ENCODE data around the gene KMT5B. TPM values are rescaled to one million over a fixed set of nuclear protein-coding genes. Genes with fewer than 3 reads are reported as not detected.

The KMT5B gene
- total RNA-seq, 1 experiment from 2014 or later: 4.7 TPM

DNA sequence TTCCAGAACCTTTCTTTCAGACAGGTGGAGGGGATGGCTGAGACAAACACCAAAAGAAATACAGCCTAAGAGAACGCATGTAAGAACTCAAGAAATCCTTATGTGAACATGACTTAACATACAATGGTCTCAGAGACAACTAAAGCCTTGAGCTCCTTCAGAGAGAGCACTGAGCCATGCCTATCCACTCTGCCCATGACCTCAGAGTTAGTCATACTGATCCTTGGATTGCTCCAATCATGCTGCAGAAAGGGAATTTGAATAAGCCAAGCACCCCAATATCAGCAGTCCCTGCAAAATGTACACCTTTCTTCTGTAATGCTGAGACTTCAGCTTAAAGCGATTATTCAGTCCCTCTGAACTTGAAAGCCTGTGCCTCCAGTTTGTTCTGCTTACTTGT is 48.7 kb downstream of the KMT5B start:
- DNase-seq: no peak
- Histone ChIP-seq H3K9me3 (no peaks in the 10 kb centered on the region), H3K36me3 (peaks cover 26% of the 10 kb centered on the region), H3K4me3 (no peak overlapping the region), H3K27me3 (no peaks in the 10 kb centered on the region)

GRCh38 chr11:68163691-68164090 is 49.4 kb downstream of the KMT5B start:
- Histone ChIP-seq H3K4me3 (no peak overlapping the region), H3K27me3 (no peaks in the 10 kb centered on the region)

GRCh38 chr11:68160100-68160695 is 52.9 kb downstream of the KMT5B start:
- Histone ChIP-seq H3K27me3 (no peaks in the 10 kb centered on the region), H3K36me3 (peaks cover 13% of the 10 kb centered on the region), H3K9me3 (no peaks in the 10 kb centered on the region), H3K4me3 (no peak overlapping the region)
- no peak for DNase-seq

More at GRCh38 chr11:68163691-68164090, 49.4 kb downstream of the KMT5B start:
- DNase-seq: no peak
- no peaks in the 10 kb centered on the region for H3K9me3 ChIP-seq
- peaks cover 22% of the 10 kb centered on the region for H3K36me3 ChIP-seq

GRCh38 chr11:68159665-68160064 is 53.4 kb downstream of the KMT5B start:
- Histone ChIP-seq H3K4me3 (no peak overlapping the region), H3K36me3 (peaks cover 12% of the 10 kb centered on the region), H3K27me3 (no peaks in the 10 kb centered on the region), H3K9me3 (no peaks in the 10 kb centered on the region)
- DNase-seq: no peak

DNA sequence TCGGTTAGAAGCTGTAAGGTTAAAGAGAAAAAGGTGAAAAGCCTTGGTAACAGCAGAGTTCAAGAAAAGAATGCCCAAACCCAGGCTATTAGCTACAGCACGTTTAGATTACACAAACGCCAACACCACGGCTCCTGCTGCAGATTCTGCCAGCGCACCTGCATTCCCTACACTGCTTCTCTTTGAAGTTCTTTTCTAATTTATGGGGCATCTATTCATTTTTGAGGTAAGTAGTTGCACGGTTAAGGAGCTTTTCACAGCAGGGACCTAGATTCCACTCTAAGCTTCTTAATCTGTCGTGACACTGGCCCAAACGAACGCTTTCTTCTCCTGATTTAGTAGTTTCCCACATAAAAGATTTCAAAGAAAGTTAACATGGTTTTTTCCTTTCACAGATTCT is 53.9 kb downstream of the KMT5B start:
- DNase-seq: no peak
- Histone ChIP-seq H3K4me3 (no peak overlapping the region), H3K27me3 (no peaks in the 10 kb centered on the region), H3K36me3 (peaks cover 9% of the 10 kb centered on the region), H3K9me3 (no peaks in the 10 kb centered on the region)

DNA sequence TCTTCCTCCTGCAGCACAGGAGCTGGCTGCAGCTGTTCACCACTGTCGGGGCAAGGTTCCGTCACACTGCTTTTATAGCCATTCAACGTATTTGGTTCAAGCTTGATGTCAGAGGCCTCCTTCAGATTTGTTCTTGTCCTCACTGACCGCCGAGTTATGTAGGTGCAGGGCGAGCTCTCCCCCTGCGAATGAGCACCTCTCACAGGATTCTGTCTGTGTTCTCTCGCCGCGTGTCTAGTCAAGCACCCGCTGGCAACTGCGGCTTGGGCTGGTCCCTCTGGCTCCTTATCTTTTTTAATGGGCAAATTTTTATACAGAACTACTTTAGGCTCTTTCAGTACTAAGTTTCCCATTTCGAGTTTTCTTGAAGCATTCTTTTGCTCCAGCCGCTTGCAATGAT is 54.5 kb downstream of the KMT5B start:
- no peaks in the 10 kb centered on the region for H3K27me3 ChIP-seq
- no peak for DNase-seq
- no peaks in the 10 kb centered on the region for H3K9me3 ChIP-seq
- H3K4me3 ChIP-seq: no peak overlapping the region
- peaks cover 6% of the 10 kb centered on the region for H3K36me3 ChIP-seq

DNA sequence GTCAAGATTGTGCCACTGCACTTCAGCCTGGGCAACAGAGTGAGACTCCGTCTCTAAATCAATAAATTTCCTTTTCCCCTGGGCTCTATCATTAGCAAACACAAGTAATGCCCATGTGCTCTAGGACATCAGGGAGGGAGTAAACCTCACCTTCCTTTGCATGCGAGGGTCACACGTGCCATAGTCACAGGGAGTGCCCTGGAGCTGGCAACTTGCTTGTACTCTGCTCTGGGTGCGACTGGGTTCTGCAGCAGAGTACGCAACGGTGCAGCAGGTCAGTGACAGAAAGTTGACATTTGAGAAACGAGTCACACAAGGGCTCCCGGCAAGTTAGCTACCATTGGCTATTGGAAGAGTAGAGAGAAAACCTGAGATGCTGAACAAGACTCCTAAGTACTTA is 59.4 kb downstream of the KMT5B start:
- peaks cover 3% of the 10 kb centered on the region for H3K36me3 ChIP-seq
- no peak overlapping the region for H3K4me3 ChIP-seq
- no peaks in the 10 kb centered on the region for H3K27me3 ChIP-seq
- no peaks in the 10 kb centered on the region for H3K9me3 ChIP-seq
- no peak for DNase-seq

DNA sequence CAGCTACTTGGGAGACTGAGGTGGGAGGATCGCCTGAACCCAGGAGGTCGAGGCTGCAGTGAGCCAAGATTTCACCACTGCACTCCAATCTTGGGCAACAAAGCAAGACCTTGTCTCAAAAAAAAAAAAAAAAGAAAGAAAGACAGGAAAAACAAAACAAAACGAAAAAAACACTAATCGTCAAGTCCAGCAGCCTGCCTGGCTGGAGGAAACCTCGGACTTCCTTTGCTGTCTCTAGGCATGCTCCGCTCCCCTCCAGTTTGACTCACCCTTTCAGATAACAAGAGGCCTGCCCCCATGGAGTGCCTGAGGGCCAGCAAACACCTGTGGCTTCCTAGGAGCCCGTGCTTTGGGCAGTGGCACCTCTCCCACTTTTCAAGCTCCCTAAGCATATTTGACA is 63.1 kb downstream of the KMT5B start:
- no peaks in the 10 kb centered on the region for H3K9me3 ChIP-seq
- H3K4me3 ChIP-seq: no peak overlapping the region
- H3K36me3 ChIP-seq: no peaks in the 10 kb centered on the region; the same call in 1 of the 2 replicates
- no peaks in the 10 kb centered on the region for H3K27me3 ChIP-seq
- peak; percentile 29 for DNase-seq

GRCh38 chr11:68149417-68149816 is 63.7 kb downstream of the KMT5B start:
- Histone ChIP-seq H3K27me3 (no peaks in the 10 kb centered on the region), H3K4me3 (no peak overlapping the region), H3K36me3 (no peaks in the 10 kb centered on the region), H3K9me3 (no peaks in the 10 kb centered on the region)
- DNase-seq: no peak

DNA sequence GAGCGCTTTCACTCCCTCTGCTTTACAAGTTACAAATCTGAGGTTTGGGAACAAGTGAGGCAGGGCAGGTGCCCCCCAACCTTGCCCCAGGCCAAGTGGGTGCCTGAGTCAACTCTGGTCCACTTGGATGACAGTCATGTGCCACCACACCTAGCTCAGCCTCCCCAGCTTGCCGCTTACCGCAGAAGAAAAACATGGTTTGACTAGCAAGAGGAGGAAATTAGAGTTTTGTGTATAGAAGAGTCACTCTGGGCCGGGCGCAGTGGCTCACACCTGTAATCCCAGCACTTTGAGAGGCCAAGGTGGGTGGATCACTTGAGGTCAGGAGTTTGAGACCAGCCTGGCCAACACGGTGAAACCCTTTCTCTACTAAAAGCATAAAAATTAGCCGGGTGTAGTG is 64.2 kb downstream of the KMT5B start:
- Histone ChIP-seq H3K36me3 (no peaks in the 10 kb centered on the region), H3K27me3 (no peaks in the 10 kb centered on the region)
- DNase-seq: no peak

GRCh38 chr11:68148071-68148805 is 64.9 kb downstream of the KMT5B start:
- H3K36me3 ChIP-seq: no peaks in the 10 kb centered on the region
- DNase-seq: no peak
- H3K27me3 ChIP-seq: no peaks in the 10 kb centered on the region
- no peaks in the 10 kb centered on the region for H3K9me3 ChIP-seq
- no peak overlapping the region for H3K4me3 ChIP-seq

More for the DNA sequence above, 64.2 kb downstream of the KMT5B start:
- Histone ChIP-seq H3K4me3 (no peak overlapping the region), H3K9me3 (no peaks in the 10 kb centered on the region)

DNA sequence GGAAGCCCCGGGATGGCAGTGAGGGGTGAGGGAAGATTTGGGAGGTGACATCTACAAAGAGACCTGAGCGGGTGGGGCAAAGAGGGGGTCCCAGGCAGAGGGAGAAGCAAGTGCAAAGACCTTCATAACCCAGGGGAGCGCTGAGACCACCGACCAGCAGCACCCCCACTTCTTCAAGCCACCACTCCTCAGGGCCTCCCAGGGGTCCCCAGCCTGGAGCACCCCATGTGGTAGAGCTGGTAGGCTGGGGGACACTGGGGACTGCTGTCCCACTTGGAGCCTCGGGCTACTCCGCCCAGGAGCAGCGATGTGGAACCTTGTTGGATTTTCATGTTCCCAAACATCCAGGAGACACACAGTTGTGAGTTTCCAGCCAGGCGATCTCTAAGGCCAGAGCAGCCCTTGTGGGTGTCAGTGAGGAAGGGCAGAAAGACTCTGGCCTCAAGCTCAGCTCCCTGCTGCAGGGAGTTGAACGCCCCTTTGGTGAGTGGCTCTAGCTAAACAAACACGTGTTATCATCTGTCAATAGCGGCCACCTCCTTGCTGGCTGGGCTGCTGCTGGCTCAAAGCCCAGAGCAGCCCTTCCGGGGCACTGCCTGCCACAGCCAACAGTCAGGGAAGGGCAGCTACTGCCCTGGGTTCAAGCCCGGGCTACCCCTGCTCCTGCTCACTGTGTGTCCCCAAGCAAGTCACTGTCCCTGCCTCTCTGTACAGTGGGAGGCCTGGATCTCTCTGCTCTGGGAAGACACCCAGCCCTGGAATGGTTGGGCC is 66.2 kb downstream of the KMT5B start:
- DNase-seq: peak; percentile 64
- Histone ChIP-seq H3K9me3 (no peaks in the 10 kb centered on the region), H3K36me3 (no peaks in the 10 kb centered on the region), H3K27me3 (no peaks in the 10 kb centered on the region), H3K4me3 (no peak overlapping the region)

- Histone ChIP-seq H3K9me3 (no peaks in the 10 kb centered on the region), H3K36me3 (no peaks in the 10 kb centered on the region), H3K4me3 (no peak overlapping the region), H3K27me3 (no peaks in the 10 kb centered on the region)
- peak; percentile 25 for DNase-seq
Observed at GRCh38 chr11:68146010-68146540, 67.0 kb downstream of the KMT5B start.

DNA sequence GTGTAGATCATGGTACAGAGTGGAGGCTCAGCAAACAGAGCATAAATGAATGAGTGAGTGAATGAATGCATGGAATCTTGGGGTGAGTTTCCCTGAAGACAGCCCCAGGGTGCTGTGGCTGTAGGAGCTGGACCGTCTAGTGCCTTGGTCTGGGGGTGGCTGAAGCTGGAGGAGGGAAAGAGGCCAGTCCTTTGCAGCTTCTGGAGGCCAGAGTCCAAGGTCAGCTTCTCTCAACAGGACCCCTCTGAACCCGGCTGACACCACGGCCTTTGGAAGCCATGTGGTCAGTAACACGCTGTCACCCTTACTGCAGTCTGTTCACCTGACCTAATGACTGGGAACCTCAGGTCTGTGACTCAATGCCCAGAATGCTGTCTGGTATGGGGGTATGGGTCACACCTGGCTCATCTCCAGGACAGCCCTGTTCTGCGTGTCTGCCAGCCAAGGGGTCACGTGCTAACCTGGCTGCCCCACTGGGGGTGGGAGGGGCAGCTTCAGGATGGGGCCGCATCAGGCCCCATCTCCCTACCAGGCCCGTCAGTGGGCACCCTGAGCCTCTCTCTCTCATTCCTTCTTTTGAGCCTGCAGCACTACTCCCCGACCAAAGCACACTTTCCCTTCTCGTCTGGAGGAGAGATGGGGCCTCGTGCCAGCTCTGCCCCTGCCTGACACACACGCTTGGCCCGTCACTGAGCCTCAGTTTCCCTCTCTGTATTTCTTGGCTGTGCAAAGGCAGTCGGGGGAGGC is 67.8 kb downstream of the KMT5B start:
- no peak overlapping the region for H3K4me3 ChIP-seq
- peak; percentile 28 for DNase-seq

DNA sequence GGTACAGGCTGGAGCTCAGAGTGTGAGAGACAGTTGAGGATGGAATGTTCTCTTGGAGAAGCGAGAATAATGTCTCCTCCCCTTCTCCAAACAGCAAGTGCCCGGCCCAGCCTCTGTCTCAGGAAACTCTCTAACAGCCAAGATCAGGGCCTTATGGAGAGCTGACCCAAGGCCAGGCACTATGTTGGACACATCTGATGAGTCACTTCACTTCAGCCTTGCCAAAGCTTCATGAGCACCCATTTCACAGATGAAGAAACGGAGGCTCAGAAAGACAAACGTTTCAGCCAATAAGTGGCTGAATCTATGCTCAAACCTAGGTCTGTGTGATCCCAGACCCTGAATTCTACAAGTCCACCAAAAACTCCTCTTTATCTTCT is 69.8 kb downstream of the KMT5B start:
- H3K4me3 ChIP-seq: no peak overlapping the region
- H3K9me3 ChIP-seq: no peaks in the 10 kb centered on the region
- no peaks in the 10 kb centered on the region for H3K36me3 ChIP-seq
- H3K27me3 ChIP-seq: no peaks in the 10 kb centered on the region
- DNase-seq: no peak

More for the DNA sequence above, 67.8 kb downstream of the KMT5B start:
- Histone ChIP-seq H3K36me3 (no peaks in the 10 kb centered on the region), H3K27me3 (no peaks in the 10 kb centered on the region), H3K9me3 (no peaks in the 10 kb centered on the region)

- H3K36me3 ChIP-seq: no peaks in the 10 kb centered on the region
- no peak overlapping the region for H3K4me3 ChIP-seq
- H3K9me3 ChIP-seq: no peaks in the 10 kb centered on the region
- no peak for DNase-seq
- no peaks in the 10 kb centered on the region for H3K27me3 ChIP-seq
Observed at GRCh38 chr11:68142441-68143309, 70.4 kb downstream of the KMT5B start.
